ENCODE results near the gene BTBD6.

BTBD6 gene

GRCh38 chr14:105229099-105229655 is 19.2 kb upstream of the BTBD6 start:
- no peak for DNase-seq (ENCODE audit: low spot score)

- no peak for DNase-seq (ENCODE audit: low spot score)
Measured at GRCh38 chr14:105240811-105241576, 7.3 kb upstream of the BTBD6 start.

GRCh38 chr14:105241641-105242040 is 6.7 kb upstream of the BTBD6 start:
- no peak for DNase-seq (ENCODE audit: low spot score)

- DNase-seq (ENCODE audit: low spot score) = no peak
Measured at GRCh38 chr14:105244334-105244733, 4.0 kb upstream of the BTBD6 start.

- DNase-seq (ENCODE audit: low spot score) = no peak
Measured at GRCh38 chr14:105247026-105247425, 1.3 kb upstream of the BTBD6 start.

- peak; percentile 17 for DNase-seq (ENCODE audit: low spot score)
Measured at GRCh38 chr14:105247715-105248367, 492 bp upstream of the BTBD6 start.

GRCh38 chr14:105249182-105250007 is 1.1 kb downstream of the BTBD6 start:
- DNase-seq (ENCODE audit: low spot score) = peak; percentile 27

GRCh38 chr14:105250008-105250366 is 1.7 kb downstream of the BTBD6 start:
- DNase-seq (ENCODE audit: low spot score) = no peak

- DNase-seq (ENCODE audit: low spot score) = no peak
Measured at GRCh38 chr14:105250986-105251385, 2.7 kb downstream of the BTBD6 start.

GRCh38 chr14:105251920-105252319 is 3.6 kb downstream of the BTBD6 start:
- DNase-seq (ENCODE audit: low spot score) = no peak

- DNase-seq (ENCODE audit: low spot score) = no peak
Measured at GRCh38 chr14:105252552-105253328, 4.4 kb downstream of the BTBD6 start.

- DNase-seq (ENCODE audit: low spot score) = no peak
Measured at GRCh38 chr14:105253329-105253682, 5.0 kb downstream of the BTBD6 start.

GRCh38 chr14:105255021-105255507 is 6.7 kb downstream of the BTBD6 start:
- peak; percentile 64 for DNase-seq (ENCODE audit: low spot score)

- no peak for DNase-seq (ENCODE audit: low spot score)
Measured at GRCh38 chr14:105256292-105256960, 8.1 kb downstream of the BTBD6 start.

- DNase-seq (ENCODE audit: low spot score) = no peak
Measured at GRCh38 chr14:105257464-105257863, 9.1 kb downstream of the BTBD6 start.

GRCh38 chr14:105258846-105259245 is 10.5 kb downstream of the BTBD6 start:
- DNase-seq (ENCODE audit: low spot score) = no peak

GRCh38 chr14:105260959-105261358 is 12.6 kb downstream of the BTBD6 start:
- no peak for DNase-seq (ENCODE audit: low spot score)

GRCh38 chr14:105261781-105262180 is 13.4 kb downstream of the BTBD6 start:
- DNase-seq (ENCODE audit: low spot score) = no peak

- no peak for DNase-seq (ENCODE audit: low spot score)
Measured at GRCh38 chr14:105267820-105268548, 19.7 kb downstream of the BTBD6 start.

- DNase-seq (ENCODE audit: low spot score) = no peak
Measured at GRCh38 chr14:105268736-105269354, 20.5 kb downstream of the BTBD6 start.

All from AG08395 (cell line).